Urinary bladder (tissue), 4 donors: ENCODE measurements around the gene STX1A. TPM values are rescaled to one million over a fixed set of nuclear protein-coding genes. Genes with fewer than 3 reads are reported as not detected.

Experiments
- DNase-seq: peaks from one replicate; pipeline ENCODE4 v3.0.0-alpha.2; 2015; ENCODE audit errors: extremely low spot score
- H3K27ac ChIP-seq: one replicate; pipeline ENCODE4 v1.5.1; 2013; ENCODE audit warnings: low read depth, mild to moderate bottlenecking, moderate library complexity
- H3K36me3 ChIP-seq: one replicate; pipeline ENCODE4 v1.6.1; 2013; ENCODE audit warnings: mild to moderate bottlenecking, moderate library complexity; ENCODE audit not compliant: insufficient read depth
- H3K4me1 ChIP-seq: one replicate; pipeline ENCODE4 v1.6.1; 2013; ENCODE audit warnings: mild to moderate bottlenecking, moderate library complexity; ENCODE audit not compliant: insufficient read depth
- H3K4me3 ChIP-seq: one replicate; pipeline ENCODE4 v1.5.1; 2013; ENCODE audit warnings: low read depth, low read length
- WGBS: extraction: QIAGEN DNeasy Blood & Tissue Kit; methylation state at CpG from one replicate; pipeline ENCODE4 v1.1.7; 2013; 5-methylcytosine and 5-hydroxymethylcytosine counted together
- polyA plus RNA-seq: library from polyadenylated mRNA; stranded (reverse); fragments of 200-250 nt; gene quantifications from one replicate; pipeline ENCODE4 v1.2.3, GENCODE V29; 2013
- total RNA-seq: library from RNA; depleted of rRNA; stranded (reverse); fragments of >200 nt; gene quantifications from one replicate; pipeline ENCODE4 v1.2.3, GENCODE V29; 2014
- donor health status: healthy with polysubstance abuse.
- donor health status: healthy.

The STX1A gene
- total and polyA plus RNA-seq, 2 donors = 9.0 to 9.8 TPM

DNA sequence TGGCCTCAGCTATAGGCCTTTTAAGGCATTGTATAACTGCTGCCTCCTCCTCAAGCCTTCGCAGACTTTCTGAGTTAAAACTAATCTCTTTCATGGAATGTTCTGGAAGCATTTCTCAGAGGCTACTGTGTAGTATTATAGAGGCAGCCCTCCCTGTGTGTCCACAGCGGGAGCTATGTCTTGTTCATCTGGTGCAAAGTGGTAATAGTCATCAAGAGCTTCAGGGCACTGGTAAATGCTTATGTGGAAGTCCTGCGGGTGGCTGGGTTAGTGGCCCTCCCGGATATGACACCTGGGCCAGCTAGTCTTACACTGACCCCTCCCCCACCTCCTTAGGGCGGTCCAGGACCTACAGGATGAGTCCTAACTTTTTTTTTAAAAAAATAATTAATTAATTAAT is 21.3 kb upstream of the STX1A start:
- 69% methylated on average over 5 of the region's 5 CpGs for WGBS
- peaks cover 2% of the 10 kb centered on the region for H3K4me1 ChIP-seq
- no peak for DNase-seq
- no peaks in the 10 kb centered on the region for H3K36me3 ChIP-seq
- H3K4me3 ChIP-seq = no peak overlapping the region
- no peak overlapping the region for H3K27ac ChIP-seq

DNA sequence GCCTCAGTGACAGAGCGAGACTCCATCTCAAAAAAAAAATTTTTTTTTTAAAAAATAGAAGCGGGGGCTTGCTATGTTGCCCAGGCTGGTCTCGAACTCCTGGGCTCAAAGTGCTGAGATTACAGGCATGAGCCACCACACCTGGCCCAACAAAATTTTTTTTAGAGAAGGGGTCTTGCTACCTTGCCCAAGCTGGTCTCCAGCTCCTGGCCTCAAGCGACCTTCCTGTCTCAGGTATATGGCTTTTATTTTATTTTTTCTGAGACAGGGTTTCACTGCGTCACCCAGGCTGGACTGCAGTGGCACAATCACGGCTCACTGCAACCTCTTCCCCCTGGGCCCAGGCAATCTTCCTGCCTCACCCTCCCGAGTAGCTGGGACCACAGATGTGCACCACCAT is 20.7 kb upstream of the STX1A start:
- Histone ChIP-seq H3K27ac (no peak overlapping the region), H3K4me1 (peaks cover 2% of the 10 kb centered on the region), H3K36me3 (no peaks in the 10 kb centered on the region), H3K4me3 (no peak overlapping the region)
- no peak for DNase-seq
- whole genome bisulfite sequencing = 89% methylated on average over 7 of the region's 7 CpGs

DNA sequence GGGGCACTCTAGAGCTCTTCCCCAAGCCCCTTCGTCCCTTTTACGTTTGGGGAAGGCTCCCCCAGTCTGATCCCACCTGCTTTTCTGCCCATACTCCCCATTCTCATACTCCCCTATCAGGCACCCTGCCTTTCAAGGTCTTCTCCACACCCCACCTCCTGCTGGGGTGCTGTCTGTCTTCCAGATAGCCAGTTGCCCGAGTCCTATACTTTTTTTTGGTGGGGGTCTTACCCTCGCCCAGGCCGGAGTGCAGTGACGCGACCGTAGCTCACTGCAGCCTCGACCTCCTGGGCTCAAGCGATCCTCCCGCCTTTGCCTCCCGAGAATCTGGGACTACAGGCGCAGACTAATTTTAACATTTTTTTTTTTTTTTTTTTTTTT is 19.9 kb upstream of the STX1A start:
- Histone ChIP-seq H3K4me1 (peaks cover 2% of the 10 kb centered on the region), H3K4me3 (peak overlapping the region; percentile 62), H3K36me3 (no peaks in the 10 kb centered on the region), H3K27ac (peak overlapping the region; percentile 90)
- 52% methylated on average over 13 of the region's 13 CpGs for WGBS
- DNase-seq = no peak

DNA sequence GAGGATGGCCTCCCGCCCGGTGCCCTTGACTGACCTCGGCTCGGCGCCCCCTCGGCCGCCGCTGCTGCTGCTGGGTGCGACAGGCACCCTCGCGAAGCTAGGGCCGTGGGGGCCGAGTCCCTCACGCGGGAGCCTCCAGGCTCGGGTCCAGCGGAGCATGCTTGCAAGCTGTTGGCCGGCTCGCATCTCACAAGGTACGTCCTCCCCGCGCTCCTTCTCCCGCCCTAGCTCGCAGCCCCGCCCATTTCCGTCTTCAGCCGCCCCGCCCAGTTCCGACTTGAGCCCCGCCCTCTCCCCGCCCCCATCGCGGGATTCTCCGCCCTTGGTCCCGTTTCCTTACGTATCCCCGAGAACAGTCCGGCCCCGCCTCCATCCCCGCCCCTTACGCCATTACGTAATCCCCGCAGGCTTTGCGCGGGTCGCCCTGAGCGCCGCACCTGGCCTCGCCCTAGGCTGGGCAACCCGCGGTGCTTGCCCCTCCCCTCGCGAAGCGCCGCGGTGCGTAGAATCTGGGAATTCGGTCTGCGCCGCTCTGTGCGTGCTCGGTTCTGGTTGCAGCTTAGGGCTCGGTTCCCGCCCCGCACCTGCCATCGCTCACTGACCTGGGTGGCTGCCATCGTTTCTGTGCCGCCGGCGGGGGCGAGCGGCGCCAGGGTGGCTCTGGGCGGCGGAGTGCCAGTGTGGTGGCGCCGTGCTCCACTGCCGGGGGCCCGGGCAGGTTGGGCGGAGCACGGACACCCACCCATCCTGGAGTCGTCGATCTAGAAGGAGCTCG is 19.3 kb upstream of the STX1A start, which contains the start of gene ABHD11:
Gene ABHD11 (minus strand): TSS at position 191 of the 775 bp plus-strand sequence. CDS start 32 bp downstream, at position 159.
- no peaks in the 10 kb centered on the region for H3K36me3 ChIP-seq
- H3K4me1 ChIP-seq = peaks cover 2% of the 10 kb centered on the region
- WGBS = under 1% methylated on average over 84 of the region's 84 CpGs
- peak; percentile 92 for DNase-seq
- H3K27ac ChIP-seq = peak within 1 kb of the TSS; percentile 90
- H3K4me3 ChIP-seq = peak within 1 kb of the TSS; percentile 63

DNA sequence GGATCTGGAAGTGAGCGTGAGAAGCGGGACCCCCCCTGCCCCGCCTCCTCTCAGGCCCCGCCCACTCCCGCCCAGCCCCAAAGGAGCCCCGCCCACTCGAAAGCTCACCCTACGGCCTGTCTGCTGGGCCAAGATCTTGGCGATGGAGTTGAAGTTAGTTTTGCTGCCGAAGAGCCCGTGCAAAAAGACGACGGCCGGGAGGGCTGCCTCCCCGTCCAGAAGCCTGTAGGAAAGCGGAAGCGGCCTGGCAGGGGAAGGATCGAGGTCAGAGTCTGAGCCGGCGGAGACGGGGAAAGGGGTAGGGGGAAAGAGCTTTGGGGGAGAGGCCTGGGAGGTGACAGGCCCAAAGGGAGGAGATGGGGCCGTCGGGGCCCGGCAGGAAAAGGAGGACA is 18.7 kb upstream of the STX1A start:
- Histone ChIP-seq H3K4me1 (peaks cover 2% of the 10 kb centered on the region), H3K36me3 (no peaks in the 10 kb centered on the region), H3K27ac (peak overlapping the region; percentile 44), H3K4me3 (peak overlapping the region; percentile 63)
- under 1% methylated on average over 24 of the region's 24 CpGs for WGBS
- DNase-seq = no peak

DNA sequence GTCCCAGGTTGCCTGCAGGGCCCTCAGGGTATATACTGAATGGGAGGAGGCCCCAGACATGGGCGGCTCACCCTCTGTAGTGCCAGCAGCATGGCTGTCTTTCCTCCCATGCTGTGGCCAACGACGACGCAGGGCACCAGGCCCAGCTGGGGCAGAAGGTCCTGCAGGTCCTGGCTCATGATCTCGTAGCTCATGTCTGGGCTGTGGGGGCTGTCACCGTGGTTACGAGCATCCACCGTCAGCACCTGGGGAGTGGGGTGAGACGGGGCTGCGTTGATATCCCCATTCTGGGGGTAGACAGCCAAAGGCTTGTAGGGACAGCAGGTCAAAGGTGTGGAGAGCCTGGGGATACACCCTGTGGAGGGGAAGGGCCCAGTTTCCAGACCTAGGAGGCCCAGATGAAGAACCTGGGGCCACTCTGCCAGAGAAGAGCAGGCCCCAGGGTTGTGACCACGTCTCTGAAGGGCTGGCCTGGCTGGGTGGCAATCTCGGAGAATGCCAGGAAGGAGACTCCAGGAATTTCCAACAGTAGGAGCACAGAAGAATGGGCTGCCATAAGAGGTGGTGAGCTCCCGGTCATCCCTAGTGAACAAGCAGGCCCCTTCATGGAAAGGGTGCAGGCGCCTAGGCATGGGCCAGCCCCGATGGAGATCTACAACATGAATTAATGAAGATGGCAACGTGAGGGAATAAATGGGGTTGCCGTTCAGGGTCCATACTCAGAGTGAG is 18.2 kb upstream of the STX1A start:
- Histone ChIP-seq H3K27ac (no peak overlapping the region), H3K36me3 (no peaks in the 10 kb centered on the region), H3K4me3 (peak overlapping the region; percentile 63), H3K4me1 (peaks cover 2% of the 10 kb centered on the region)
- WGBS = 75% methylated on average over 17 of the region's 17 CpGs
- no peak for DNase-seq

DNA sequence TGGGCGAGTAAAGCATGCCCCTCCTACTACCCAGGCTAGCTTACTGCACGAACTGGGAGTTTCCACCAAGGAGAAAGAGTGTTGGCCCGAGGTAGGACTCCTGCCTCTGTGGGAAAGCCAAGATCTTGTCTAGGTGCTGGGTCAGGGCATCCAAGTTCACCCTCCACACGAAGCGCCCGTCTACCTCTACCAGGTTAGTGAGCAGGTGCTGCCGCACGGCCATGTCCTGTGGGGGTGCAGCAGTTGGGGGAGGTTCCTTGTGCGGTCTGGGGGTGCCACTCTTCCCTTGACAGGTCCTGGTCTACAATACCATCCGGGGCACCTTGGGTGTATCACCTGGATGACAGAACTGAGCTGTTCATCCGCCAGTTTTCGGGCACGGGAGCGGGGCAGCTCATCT is 17.4 kb upstream of the STX1A start:
- WGBS = 95% methylated on average over 14 of the region's 14 CpGs
- no peak overlapping the region for H3K27ac ChIP-seq

DNA sequence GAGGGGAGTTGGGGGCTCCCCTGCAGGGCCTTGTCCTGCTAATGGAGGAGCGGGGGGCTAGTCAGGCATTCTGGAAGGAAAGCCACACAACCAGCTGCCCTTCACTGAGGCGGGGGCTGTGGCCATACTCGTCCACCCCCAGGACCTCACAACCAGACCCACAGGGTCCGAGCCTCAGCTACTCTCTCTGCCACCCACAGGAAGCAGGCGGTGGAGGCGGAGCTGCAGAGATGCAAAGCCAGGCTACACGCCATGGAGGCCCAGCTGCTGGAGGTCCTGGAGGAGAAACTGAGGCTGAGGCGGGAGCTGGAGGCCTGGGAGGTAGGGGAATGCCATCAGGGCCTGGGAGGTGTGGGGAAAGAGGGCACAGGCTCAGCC is 16.0 kb upstream of the STX1A start:
- WGBS = 93% methylated on average over 8 of the region's 8 CpGs
- Histone ChIP-seq H3K4me1 (no peaks in the 10 kb centered on the region), H3K27ac (no peak overlapping the region), H3K36me3 (no peaks in the 10 kb centered on the region), H3K4me3 (no peak overlapping the region)
- no peak for DNase-seq

More for the DNA sequence above, 17.4 kb upstream of the STX1A start:
- Histone ChIP-seq H3K4me3 (no peak overlapping the region), H3K36me3 (no peaks in the 10 kb centered on the region), H3K4me1 (no peaks in the 10 kb centered on the region)
- DNase-seq = no peak

DNA sequence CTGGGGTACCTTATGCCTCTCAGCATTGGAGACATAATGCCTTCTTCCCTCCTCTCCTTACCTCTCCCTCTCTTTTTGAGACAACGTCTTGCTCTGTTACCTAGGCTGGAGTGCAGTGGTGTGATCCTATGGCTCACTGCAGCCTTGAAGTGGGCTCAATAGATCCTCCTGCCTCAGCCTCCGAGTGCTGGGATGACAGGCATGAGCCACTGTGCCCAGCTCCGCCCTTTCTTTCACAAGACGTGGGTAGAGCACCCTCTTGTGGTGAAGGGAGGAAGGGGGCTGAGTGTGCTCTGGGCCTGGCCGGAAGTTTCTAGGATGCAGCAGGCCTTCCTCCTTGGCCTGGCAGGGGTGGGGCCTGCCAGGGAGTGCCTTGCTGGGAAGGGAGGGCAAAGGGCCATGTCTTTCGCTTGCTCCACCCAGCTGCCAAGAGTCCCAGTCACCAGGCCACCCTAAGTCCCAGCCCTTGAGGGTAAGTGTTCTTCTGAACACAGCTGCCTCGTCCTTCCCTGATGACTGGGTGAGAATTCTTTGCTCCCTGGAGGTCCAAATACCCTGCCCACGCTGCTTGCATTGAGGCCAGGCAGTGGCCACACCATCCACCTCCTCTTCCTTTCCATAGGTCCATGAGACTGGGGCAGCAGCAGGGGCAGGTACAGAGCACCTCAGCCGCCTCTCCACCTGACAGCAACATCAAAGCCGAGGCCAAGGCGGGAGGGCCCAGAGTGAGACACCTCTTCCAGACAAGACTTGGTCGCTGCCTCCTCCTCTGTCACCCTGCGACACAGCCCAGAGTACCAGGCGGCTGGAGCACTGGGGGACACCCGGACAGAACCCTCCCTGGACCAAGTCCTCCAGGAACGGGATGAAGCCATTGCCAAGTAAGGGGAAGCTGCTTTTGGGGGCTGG is 15.4 kb upstream of the STX1A start:
- 64% methylated on average over 16 of the region's 16 CpGs for WGBS
- Histone ChIP-seq H3K4me3 (no peak overlapping the region), H3K36me3 (no peaks in the 10 kb centered on the region), H3K27ac (peak overlapping the region; percentile 34), H3K4me1 (no peaks in the 10 kb centered on the region)
- no peak for DNase-seq

DNA sequence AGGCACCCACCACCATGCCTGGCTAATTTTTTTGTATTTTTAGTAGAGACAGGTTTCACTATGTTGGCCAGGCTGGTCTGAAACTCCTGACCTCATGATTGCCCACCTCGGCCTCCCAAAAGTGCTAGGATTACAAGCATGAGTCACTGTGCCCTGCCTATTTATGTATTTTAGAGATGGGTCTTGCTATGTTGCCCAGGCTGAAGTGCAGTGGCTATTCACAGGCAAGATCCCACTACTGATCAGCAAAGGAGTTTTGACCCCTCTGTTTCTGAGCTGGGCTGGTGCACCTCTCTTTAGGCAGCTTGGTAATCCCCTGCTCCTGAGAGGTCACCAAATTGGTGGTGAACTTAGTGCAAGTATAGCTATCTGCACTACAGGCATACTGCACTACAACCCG is 12.9 kb upstream of the STX1A start:
- H3K27ac ChIP-seq = no peak overlapping the region
- 59% methylated on average over 2 of the region's 2 CpGs for WGBS
- H3K36me3 ChIP-seq = no peaks in the 10 kb centered on the region
- DNase-seq = no peak
- no peaks in the 10 kb centered on the region for H3K4me1 ChIP-seq
- H3K4me3 ChIP-seq = no peak overlapping the region

DNA sequence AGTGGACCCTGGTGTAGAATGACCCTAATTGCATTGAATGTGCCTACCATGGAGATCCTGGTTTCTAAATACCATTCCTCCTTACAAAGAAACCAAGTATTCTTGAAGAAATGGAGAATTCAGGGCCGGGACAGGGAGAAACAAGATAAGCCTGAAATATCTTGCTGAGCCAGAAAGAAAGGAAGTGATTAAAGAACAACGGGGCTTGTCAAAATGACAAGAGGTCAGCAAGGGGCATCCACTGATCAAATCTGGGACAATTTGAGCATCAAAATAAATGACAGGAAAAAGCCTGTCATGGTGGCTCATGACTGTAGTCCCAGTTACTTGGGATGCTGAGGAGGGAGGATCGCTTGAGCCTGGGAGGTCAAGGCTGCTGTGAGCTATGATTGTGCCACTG is 11.0 kb upstream of the STX1A start:
- no peak overlapping the region for H3K4me3 ChIP-seq
- 35% methylated on average over 3 of the region's 3 CpGs for WGBS
- no peaks in the 10 kb centered on the region for H3K36me3 ChIP-seq
- no peak for DNase-seq
- H3K27ac ChIP-seq = no peak overlapping the region
- H3K4me1 ChIP-seq = no peaks in the 10 kb centered on the region

DNA sequence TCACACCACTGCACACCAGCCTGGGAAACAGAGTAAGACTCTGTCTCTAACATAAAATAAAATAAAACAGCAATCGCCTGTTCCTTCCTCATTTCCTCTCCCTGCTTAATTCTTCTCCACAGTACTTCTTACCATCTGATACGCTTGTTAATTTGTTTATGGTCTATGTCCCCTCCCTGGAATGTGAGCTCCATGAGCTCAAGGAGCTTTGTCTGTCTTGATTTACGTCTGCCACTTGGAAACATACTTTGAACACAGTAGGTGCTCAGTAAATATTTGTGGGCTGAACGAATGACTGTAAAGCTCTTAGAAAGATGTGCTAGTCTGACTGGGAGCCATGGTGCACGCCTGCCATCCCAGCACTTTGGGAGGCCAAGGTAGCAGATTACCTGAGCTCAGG is 9.1 kb upstream of the STX1A start:
- Histone ChIP-seq H3K27ac (no peak overlapping the region), H3K36me3 (no peaks in the 10 kb centered on the region), H3K4me1 (no peaks in the 10 kb centered on the region), H3K4me3 (no peak overlapping the region)
- WGBS = 43% methylated on average over 5 of the region's 5 CpGs
- no peak for DNase-seq

DNA sequence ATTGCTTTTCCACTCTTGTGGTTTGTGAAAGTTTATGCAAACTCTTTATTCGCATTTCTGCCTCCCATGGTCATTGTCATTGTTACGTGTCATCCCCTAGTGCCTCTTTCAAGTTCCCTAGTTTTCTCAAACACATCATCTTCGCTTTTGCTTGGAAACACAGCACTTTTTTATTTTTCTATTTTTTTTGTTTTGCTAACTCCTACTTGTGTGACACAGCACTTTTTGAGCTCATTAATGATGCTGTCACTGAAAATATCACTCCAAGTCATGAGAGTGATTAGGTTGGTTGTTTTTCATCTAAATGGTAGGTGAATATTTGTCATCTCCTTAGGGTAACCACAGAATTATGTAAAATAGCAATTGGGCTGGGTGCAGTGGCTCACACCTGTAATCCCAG is 8.5 kb upstream of the STX1A start:
- DNase-seq = no peak
- no peak overlapping the region for H3K27ac ChIP-seq
- no peaks in the 10 kb centered on the region for H3K36me3 ChIP-seq
- no peaks in the 10 kb centered on the region for H3K4me1 ChIP-seq
- no peak overlapping the region for H3K4me3 ChIP-seq
- 60% methylated on average over 3 of the region's 3 CpGs for WGBS
